Breast epithelium (tissue), 3 donors: Measurements from ENCODE around the gene HSPE1.

ENCODE experiments used
- CTCF ChIP-seq, 3 donors: fragments of 450-650 bp; IDR thresholded peaks; one replicate each; pipeline ENCODE4 v1.5.1; 2016 to 2017; ENCODE audit warnings: antibody characterized with exemption in 3 of 3, mild to moderate bottlenecking in 3 of 3, moderate library complexity in 3 of 3
- POLR2A ChIP-seq: fragments of 450-650 bp; IDR thresholded peaks from one replicate; pipeline ENCODE4 v1.6.1; 2016; ENCODE audit warnings: antibody characterized with exemption, mild to moderate bottlenecking, moderate library complexity

GRCh38 chr2:197513915-197514314, 13.7 kb downstream of the HSPE1 start:
- no peak for TF ChIP-seq CTCF (IDR thresholded peaks at IDR 0.05)
- TF ChIP-seq POLR2A = no peak
